ENCODE measurements around the gene SLC25A5.

DNA sequence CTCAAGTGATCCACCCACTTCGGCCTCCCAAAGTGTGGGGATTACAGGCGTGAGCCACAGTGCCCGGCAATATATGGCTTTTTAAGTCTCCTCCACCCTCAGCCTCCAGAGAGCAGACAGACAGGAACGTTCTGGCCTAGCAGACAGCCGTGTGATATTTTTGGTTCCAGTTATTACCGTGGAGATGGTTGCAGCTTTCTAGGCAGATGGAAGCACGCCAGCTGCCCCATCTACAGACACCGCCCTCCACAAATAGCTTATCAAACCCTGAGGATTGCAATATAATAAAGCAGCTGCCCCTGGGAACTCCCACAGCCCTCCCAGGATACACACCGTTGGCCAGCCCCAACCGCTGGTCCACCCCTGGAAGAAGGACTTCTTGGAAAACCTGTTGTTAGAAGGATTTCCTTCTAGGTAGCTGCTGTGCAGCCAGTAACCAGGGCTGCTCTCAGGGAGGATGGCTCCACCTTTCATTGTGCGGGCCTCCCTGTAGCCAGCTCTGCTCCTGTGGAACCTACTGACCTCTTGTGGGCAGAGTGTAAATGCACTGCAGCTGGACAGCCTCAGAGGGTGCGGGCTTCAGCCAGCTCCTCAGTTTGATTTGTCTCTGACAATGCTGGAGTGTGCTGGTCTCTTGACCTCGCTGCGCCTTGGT lies 44.0 kb downstream of the SLC25A5 start:
- TF ChIP-seq, protein P1, sequence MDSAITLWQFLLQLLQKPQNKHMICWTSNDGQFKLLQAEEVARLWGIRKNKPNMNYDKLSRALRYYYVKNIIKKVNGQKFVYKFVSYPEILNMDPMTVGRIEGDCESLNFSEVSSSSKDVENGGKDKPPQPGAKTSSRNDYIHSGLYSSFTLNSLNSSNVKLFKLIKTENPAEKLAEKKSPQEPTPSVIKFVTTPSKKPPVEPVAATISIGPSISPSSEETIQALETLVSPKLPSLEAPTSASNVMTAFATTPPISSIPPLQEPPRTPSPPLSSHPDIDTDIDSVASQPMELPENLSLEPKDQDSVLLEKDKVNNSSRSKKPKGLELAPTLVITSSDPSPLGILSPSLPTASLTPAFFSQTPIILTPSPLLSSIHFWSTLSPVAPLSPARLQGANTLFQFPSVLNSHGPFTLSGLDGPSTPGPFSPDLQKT (IDR thresholded peaks at IDR 0.05; ENCODE audit: borderline replicate concordance, low read depth, low read length) = no peak
- TF ChIP-seq ZNF555 (tag by site-specific recombination; conservative IDR thresholded peaks at IDR 0.05) = no peak
- TF ChIP-seq, protein P2, sequence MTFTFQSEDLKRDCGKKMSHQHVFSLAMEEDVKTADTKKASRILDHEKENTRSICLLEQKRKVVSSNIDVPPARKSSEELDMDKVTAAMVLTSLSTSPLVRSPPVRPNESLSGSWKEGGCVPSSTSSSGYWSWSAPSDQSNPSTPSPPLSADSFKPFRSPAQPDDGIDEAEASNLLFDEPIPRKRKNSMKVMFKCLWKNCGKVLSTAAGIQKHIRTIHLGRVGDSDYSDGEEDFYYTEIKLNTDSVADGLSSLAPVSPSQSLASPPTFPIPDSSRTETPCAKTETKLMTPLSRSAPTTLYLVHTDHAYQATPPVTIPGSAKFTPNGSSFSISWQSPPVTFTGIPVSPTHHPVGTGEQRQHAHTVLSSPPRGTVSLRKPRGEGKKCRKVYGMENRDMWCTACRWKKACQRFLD (tag by site-specific recombination; IDR thresholded peaks at IDR 0.05) = no peak
- TF ChIP-seq ZNF747 (tag by site-specific recombination; IDR thresholded peaks at IDR 0.05) = no peak
- no peak for TF ChIP-seq ZNF133 (tag by site-specific recombination; IDR thresholded peaks at IDR 0.05)

All from HEK293 (cell line).